Hepatic stellate cell (primary cell): Measurements from ENCODE around the gene PIN1.

Experiments used
- DNase-seq: peaks from one replicate; pipeline ENCODE4 v3.0.0; 2011; ENCODE audit warnings: low spot score

The PIN1 gene

DNA sequence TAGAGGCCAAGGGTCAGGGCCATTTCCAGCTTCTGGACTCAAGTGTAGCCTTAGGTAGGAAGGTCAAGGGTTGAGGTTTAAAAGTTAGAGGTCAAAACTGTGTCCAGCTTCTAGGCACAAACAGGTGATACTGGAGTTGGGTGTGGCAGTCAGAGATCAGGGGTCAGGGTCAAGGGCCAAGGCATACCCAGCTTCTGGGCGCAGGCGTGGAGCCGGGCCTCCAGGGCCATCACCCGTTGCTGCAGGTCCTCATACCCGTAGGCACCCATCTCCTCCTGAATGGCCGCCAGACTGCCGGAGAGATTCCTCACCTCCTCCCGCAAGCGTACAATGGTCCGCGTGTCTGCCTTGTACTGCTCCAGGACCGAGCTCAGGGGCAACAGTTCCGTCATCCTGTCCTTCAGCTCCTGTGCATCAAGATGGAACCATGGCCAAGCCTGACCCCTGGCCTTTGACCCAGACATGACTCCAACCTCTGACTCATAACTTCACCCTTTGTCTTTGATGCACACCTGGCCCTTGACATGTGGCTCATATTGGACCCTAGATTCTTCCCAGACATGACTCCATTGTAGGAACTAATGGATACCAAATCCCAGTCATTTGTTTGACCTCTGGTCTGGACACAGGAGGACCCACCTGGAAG, 22.1 kb downstream of the PIN1 start:
- no peak for DNase-seq

DNA sequence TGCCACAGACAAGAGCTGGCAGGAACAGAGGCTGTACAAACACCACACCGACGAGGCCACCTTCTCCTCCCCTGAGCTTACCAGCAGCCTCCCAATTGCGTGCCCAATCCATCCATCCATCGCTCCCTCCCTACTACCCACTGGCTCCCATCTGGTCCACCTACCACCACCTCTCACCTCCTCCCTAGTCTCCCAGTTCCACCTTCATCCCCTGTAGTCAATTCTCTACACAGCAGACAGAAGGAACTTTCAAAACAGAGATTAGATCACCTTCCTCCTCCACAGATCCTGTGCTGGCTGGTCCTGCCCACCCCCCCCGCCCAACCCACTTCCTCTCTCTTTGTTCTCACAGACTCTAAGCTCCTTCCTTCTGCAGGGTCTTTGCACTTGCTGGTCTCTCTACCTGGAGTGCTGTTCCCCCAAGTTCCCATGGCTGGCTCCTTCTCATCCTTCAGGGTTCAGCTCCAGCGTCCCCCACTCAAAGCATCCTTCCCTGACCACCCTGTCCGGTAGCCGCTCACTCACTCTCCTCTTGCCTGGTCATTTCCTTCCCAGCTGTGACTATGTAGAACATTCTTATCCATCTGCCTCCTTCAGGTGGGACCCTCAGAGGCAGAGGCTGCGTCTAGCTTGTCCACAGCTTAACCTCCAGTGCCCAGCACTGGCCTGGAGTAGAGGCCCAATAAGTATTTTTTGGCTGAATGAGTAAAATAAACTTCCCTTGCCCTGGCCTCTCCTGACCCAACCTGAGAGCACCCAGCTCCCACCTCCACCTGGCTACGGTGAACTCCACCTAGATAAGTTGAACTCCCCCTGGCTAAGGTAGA, 23.0 kb downstream of the PIN1 start:
- no peak for DNase-seq

DNA sequence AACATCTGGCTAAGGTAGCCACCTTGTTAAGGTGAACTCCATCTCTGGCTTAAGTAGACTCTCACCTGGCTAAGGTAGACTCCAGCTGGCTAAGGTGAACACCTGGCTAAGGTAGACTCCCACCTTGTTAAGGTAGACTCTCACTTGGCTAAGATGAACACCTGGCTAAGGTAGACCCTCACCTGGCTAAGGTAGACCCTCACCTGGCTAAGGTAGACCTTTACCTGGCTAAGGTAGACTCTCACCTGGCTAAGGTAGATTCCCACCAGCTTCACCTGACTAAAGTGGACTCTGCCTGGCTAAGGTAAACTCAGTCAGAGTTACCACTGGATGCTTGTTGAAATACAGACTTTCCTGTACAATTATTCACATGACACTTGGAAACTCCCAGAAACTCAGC, 23.6 kb downstream of the PIN1 start:
- no peak for DNase-seq

DNA sequence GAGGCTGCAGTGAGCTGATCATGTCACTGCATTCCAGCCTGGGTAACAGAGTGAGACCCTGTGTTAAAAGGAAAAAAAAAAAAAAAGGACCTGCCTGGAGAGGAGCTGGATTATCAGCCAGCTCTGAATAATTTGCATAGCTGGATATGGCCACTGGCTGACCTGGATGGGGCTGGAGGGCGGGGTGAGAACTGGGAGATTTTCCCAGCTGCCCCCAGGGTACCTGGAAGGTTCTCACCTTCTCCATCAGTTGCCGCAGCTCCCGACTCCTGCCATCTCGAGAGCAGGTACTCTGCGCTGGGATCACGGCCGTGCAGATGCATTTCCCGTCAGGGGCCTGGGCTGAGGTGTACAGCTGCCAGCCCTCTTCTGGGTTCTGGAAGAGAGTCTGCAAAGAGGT, 25.3 kb downstream of the PIN1 start:
- DNase-seq: no peak

DNA sequence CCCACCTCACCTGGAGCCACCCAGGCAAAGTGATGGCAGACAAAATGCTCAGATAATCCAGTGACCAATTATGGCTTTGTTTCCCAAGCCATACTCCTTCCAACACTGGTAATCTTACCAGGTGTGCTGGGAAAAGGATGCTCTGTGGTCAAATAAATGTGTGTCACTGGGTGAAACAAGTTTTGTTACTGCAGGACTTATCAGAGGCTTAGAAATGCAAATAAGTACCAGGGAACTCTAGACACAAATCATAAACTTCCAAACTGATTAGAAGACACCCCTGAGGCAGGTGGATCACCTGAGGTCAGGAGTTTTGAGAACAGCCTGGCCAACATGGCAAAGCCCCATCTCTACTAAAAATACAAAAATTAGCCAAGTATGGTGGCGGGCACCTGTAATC, 26.4 kb downstream of the PIN1 start:
- no peak for DNase-seq

DNA sequence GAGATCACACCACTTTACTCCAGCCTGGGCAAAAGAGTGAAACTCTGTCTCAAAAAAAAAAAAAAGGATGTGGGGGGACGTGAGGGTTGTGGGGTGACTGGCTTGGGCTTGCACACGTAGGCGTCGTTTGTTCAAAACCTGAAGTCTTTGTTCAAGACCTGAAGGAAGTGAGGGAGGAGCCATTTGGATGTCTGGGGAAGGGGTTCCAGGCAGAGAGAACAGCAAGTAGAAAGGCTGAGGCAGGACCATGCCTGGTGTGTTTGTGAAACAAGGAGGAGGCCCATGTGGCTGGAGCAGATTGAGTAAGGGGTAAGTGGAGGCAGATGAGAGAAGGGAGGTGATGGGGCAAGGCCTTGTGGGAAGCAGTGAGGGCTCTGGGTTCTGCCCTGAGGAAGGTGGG, 27.8 kb downstream of the PIN1 start:
- DNase-seq: no peak

DNA sequence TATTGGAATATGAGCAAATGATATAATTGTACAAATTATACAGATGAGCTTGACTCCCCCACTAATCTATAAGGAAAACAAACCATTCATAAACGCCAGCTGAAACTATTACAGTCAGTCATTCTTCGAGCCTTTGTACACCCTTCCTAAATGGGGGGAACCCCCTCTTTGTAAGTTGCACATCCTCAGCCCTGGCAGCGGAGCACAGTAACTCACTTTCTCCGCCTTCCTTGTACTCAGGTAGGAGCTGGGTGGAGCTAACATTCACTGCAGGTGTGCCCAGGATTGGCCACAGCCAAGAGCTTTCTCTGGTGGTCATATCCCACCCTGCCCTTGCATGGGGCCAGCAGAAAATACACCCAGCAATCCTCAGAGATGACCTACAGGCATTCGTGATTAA, 28.6 kb downstream of the PIN1 start:
- DNase-seq: no peak

DNA sequence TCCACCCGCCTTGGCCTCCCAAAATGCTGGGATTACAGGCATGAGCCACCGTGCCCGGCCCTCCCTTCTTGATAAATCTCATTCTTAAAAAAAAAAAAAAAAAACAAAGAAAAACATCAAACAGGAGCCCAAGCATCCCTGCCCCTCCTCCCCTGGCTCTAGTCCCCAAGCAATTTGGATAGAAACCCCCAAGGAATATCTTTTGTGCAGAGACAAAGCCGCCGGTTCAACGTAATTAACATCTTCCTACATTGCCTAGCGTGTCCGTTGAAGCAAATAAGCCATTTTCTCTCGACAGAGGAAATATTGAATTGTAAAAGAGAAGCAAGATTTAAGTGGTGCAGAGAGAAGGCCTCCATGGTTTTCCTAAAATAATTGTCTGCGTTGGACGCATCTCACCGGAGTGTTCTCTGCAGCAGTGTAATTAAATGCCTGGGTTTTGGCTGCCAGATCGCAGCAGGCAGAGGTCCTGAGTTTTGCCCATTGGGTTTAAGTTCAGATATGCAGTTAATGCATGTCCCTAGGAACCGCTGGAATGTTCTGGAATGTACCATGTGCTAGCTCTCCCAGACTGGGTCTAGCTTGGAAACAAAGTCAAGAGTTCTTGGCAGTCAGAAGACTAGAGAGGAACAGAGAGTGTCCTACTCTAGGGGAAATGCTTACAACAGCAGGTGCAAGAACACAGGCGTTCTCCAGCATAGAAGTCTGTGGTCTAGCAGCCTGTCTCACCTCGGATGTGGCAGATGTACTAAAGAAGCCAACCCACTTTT, 30.8 kb downstream of the PIN1 start:
- no peak for DNase-seq

DNA sequence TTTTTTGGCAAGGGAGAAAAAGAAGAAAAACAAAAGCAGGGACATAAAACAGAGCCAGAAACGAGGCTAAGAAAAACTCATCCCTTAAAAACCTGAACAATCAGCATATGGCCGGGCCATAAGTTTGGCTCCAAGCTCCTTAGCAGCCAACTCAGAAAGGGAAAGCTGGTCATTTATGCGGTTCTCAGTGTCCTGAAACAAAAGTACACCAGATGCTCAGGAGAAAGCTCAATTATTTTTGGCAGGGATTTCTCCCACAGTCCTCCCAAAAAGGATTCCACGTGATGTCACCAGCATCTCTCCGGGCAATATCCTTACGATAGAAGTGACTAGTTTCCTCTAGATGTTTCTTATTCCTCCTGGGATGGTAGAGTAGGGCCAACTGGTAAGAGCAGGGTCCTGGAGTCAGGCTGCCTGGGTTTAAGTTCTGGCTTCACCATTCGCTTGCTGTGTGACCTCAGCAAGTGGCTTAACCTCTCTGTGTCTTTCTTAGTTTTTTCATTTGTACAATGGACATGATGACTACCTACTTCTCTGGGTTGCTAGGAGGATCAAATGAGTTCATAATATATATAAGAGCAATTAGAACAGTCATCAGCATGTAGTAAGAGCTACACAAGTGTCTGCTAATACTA, 34.0 kb downstream of the PIN1 start:
- no peak for DNase-seq

DNA sequence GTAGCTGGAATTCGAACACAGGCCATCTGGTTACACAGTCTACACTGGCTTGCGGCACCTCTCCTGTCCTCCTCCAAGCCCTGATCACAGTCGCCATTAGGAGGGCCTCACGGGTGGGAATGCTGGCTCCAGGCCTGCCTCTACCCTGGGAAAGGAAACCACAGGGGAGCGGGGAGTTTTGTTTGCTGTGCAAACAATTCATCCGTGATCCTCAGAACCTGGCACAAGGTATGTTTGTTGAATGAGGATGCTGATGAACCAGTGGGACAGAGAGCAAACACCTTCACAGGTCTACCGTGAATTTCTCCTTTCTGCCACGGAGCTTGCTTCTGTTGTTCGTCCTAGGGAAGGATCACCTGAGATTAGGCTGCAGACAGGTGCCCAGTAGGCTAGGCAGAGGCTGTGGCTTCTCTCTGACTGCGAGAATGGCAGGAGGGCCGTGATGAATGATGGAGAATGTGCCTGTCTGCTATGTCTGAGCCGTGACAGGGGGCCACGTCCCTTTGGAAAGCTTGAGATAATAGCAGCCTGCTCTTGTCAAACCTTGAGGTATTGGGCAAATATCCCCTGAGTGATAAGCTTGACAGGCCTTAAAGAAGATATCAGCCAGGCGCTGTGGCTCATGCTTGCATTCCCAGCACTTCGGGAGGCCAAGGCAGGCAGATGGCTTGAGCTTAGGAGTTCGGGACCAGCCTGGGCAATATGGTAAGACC, 36.7 kb downstream of the PIN1 start:
- no peak for DNase-seq

DNA sequence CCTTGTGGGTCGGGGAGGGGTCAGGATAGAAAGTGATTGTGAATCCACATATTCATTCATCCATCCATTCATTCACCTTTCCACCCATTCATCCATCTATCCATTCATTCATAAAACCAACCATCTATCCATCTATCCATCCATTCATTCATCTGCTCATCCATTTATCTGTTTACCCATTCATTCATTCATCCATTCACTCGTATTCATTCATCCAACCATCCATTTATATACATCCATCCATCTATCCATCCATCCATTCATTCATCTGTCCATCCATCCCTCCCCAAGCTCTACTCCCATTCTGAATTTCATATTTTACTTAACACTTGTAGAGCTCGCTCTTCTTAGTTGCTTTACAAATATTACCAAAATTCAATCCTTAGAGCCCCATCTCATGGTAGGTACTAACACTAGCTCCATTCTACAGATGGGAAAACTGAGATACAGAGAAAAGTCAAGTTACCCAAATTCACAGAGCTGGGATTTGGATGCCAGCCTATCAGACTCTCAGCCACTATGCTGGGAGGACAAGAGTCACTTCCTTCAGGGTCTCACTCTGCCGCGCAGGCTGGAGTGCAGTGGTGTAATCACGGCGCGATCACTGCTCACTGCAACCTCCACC, 37.6 kb downstream of the PIN1 start:
- no peak for DNase-seq

DNA sequence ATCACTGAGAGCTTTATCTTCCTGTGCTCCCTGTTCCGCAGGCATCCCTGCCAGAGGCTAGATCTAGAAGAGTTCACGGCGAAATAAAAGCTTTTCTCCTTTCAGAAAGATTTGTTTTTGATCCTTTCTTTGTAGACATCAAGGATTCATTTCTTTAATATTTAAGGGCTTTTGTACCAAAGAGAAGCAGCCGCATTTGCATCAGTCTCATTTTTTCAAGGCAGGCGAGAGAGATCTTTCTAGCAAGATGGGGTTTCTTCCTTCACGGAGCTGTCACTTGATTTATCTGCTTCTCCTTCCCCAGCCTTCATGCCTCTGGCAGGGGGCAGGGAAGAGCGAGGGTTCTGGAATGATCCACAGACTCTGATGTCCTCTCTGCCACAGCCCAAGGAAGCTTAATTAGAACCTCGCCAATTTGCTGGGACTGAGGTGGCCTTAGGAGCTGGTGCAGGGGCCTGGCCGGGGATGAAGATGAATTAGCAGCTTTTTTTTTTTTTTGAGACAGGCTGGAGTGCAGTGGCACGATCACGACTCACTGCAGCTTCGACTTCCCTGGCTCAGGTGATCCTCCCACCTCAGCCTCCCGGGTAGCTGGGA, 40.0 kb downstream of the PIN1 start:
- no peak for DNase-seq

DNA sequence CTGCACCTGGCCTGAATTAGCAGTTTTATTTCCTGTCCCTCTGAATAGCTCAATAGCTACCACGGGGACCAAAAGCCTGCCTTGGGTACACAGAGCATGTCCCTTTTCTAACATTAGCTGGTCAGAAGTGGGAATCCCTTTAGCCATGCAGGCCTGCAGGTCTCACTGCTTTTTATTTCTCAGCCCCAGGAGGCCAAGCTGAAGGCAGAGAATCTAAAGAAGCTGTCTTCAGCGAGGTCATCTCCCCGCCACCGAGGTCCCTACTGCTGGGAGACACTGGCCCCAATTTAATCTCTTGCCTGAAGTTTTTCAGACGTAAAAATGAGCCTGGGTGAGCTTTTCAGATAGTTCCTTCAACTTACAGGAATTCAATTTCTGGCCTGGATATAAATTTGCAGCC, 40.7 kb downstream of the PIN1 start:
- DNase-seq: no peak

DNA sequence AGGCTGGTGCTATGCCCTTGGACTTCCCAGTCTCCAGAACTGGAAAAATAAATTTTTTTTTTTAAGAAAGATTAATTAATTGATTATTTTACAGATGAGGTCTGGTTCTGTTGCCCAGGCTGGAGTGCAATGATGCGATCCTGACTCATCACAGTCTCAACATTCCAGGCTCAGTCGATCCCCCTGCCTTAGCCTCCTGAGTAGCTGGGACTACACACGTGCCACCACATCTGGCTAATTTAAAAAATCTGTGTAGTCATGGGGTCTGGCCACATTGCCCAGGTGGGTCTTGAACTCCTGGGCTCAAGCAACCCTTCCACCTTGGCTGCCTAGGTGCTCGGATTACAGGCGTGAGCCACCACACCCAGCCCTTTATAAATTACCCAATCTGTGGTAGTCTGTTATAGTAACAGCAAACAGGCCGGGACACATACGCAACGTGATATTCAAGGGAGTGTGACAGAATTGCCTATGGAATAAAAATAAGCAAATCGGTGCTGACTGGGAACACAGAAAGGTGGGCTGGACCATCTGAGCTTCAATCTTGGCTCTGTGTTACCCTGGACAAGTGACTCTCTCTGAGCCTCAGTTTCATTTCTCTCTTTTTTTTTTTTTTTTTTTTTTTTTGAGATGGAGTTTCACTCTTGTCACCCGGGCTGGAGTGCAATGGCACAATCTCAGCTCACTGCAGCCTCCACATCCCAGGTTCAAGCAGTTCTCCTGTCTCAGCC, 42.8 kb downstream of the PIN1 start:
- DNase-seq: no peak

DNA sequence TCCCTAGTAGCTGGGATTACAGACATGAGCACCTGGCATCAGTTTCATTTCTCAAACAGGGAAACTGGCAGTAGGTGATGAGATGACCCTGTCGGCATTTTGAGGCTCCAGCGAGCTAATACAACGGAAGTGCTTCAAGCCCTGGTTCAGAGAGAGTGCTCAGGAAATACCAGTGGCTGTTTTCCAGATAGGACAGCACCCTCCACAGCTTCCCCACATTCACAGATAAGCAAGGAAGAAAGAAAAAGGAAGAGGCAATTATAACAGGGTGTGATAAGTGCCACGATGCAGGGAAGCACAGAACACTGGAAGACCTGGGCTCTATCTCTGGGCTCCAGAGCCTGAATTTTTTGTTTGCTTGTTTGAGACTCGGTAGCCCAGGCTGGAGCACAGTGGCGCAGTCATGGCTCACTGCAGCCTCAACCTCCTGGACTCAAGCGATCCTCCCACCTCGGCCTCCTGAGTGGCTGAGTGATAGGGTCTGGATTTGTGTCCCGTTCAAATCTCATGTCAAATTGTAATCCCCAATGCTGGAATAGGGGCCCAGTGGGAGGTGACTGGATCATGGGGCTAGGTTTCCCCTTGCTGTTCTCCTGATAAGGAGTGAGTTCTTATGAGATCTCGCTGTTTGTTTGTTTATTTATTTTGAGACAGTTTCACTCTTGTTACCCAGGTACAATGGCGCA, 43.5 kb downstream of the PIN1 start:
- no peak for DNase-seq

DNA sequence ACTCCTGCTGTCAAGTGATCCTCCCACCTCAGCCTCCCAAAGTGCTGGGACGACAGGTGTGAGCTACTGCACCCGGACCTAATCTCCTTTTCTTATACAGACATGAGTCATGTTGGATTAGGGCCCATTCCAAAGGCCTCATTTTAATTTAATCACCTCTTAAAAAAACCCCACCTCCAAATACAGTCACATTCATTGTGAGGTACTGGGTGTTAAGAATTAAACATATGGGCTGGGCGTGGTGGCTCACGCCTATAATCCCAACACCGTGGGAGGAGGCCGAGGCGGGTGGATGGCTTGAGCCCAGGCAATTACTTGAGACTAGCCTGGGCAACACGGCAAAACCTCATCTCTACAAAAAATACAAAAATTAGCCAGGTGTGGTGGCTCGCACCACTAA, 46.6 kb downstream of the PIN1 start:
- DNase-seq: no peak

DNA sequence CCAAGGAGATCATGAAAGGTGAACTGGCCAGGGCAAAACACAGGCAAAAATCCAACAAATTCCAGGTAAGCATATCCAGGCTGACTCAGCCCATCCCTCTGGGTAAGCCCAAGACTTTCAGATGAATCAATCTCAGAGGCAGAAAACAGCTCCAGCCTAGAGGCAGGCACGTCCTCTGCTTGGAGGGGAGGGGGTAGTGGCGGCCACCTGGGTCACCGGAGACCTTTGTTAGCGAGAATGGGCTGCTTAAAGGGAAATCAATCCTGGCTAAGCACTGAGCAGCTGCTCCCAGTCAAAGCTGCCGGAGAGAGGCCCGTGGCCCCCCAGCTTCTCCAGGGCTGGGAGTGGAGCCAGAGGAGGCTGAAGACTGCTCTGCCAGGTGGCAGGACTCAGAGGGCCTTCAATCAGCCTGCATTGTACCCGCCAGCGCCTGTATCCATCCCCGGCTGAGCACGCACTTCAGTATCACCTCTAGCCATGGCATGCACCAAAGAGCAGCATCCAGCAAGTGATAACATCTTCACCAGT, 48.2 kb downstream of the PIN1 start:
- DNase-seq: no peak

DNA sequence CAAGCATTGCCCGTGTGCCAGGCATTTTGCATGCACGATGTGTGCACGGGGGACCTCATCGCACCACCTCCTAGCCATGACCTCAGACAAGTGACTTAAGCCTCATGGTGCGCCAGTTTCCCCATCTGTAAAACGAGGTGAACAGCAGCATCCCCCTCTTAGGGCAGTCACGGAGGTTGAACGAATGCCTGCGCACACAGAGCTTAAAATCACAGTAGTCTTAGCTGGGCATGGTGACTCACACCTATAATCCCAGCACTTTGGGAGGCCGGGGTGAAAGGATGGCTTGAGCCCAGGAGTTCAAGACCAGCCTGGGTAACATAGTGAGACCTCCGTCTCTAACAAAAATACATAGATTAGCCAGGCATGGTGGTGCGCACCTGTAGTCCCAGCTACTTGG, 48.6 kb downstream of the PIN1 start:
- no peak for DNase-seq

DNA sequence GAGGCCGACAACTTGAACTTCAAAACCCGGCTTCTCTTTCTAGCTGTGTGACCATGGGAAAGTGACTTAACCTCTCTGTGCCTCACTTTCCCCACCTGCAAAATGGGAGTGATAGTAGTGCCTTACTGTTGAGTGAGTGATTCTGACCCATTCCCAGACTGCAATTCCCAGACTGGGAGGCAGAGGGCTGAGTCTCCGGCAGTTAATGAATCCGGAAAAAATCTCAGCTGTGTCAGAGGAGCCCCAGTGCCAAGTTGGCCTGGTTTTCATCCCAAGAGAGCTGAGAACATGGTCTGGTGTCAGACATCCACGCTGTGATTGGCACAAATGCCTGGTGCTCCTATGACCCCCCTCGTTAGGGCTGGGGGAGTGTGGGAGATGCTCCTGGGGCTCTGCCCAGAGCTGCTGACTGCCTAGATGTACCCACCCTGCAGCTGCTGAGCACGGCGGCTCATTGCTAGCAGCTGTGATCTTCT, 50.0 kb downstream of the PIN1 start:
- peak; percentile 60 for DNase-seq
